ENCODE results near the gene BHLHE23.

BHLHE23 gene

GRCh38 chr20:63006540-63007359 lies at the start of gene BHLHE23:
BHLHE23 (minus strand) TSS chr20:63006964; CDS start chr20:63006774, 190 bp downstream.
- peak; percentile 14 for DNase-seq
- no peak for ATAC-seq

GRCh38 chr20:63055575-63056235 lies 48.9 kb upstream of the BHLHE23 start:
- ATAC-seq (no peak), DNase-seq (no peak)

GRCh38 chr20:63054681-63055240 lies 48.0 kb upstream of the BHLHE23 start:
- no peak for DNase-seq
- ATAC-seq: no peak

- ATAC-seq (no peak), DNase-seq (no peak)
Measured at GRCh38 chr20:63054103-63054474, 47.3 kb upstream of the BHLHE23 start.

GRCh38 chr20:63053432-63054102 lies 46.8 kb upstream of the BHLHE23 start:
- no peak for ATAC-seq

GRCh38 chr20:63052571-63053431 lies 46.0 kb upstream of the BHLHE23 start:
- no peak for ATAC-seq
- DNase-seq: no peak

More at GRCh38 chr20:63053432-63054102, 46.8 kb upstream of the BHLHE23 start:
- DNase-seq: no peak

GRCh38 chr20:63051911-63052310 lies 45.1 kb upstream of the BHLHE23 start:
- ATAC-seq (no peak), DNase-seq (no peak)

- no peak for DNase-seq
- ATAC-seq: no peak
Measured at GRCh38 chr20:63051186-63051860, 44.6 kb upstream of the BHLHE23 start.

- DNase-seq: no peak
- ATAC-seq: no peak
Measured at GRCh38 chr20:63050406-63050805, 43.6 kb upstream of the BHLHE23 start.

GRCh38 chr20:63049561-63050221 lies 42.9 kb upstream of the BHLHE23 start:
- DNase-seq: no peak
- no peak for ATAC-seq

- ATAC-seq: no peak
- no peak for DNase-seq
Measured at GRCh38 chr20:63049191-63049518, 42.4 kb upstream of the BHLHE23 start.

- ATAC-seq (no peak), DNase-seq (no peak)
Measured at GRCh38 chr20:63048516-63049190, 41.9 kb upstream of the BHLHE23 start.

GRCh38 chr20:63047946-63048345 lies 41.2 kb upstream of the BHLHE23 start:
- ATAC-seq (no peak), DNase-seq (no peak)

- DNase-seq (no peak), ATAC-seq (no peak)
Measured at GRCh38 chr20:63047267-63047666, 40.5 kb upstream of the BHLHE23 start.

- no peak for DNase-seq
Measured at GRCh38 chr20:63046841-63047240, 40.1 kb upstream of the BHLHE23 start.

GRCh38 chr20:63045991-63046390 lies 39.2 kb upstream of the BHLHE23 start:
- DNase-seq: no peak
- ATAC-seq: no peak

More at GRCh38 chr20:63046841-63047240, 40.1 kb upstream of the BHLHE23 start:
- no peak for ATAC-seq

GRCh38 chr20:63045401-63045800 lies 38.6 kb upstream of the BHLHE23 start:
- ATAC-seq (no peak), DNase-seq (no peak)

GRCh38 chr20:63044605-63045004 lies 37.8 kb upstream of the BHLHE23 start:
- DNase-seq: no peak
- ATAC-seq: no peak

GRCh38 chr20:63044204-63044600 lies 37.4 kb upstream of the BHLHE23 start:
- DNase-seq: no peak
- ATAC-seq: no peak
